A549 (cell line): ENCODE results near the gene PBX3. TPM values are rescaled to one million over a fixed set of nuclear protein-coding genes. Genes with fewer than 3 reads are reported as not detected.

ENCODE experiments used
- ATAC-seq, 2 experiments: fragments of 200-7000 bp in 1 of 2; fragments of >200 bp in 1 of 2; cut with Nextera tagmentation in 1 of 2; cut with Tn5 transposase in 1 of 2; 3 replicates each; pipeline versions ENCODE4 v1.8.0 to v1.9.1; 2018 to 2020; ENCODE audit warnings: mild to moderate bottlenecking in 1 of 2, moderate library complexity in 1 of 2
- CTCF ChIA-PET: fragments of 300-600 bp; sonication (Branson Sonifier 250); formaldehyde crosslinking; extraction: SDS; loops from one replicate; lab custom pipeline; 2021; ENCODE audit warnings: antibody characterized with exemption, inconsistent platforms; lab: Yijun Ruan, JAX
- POLR2A ChIA-PET: fragments of 350-600 bp; formaldehyde crosslinking; extraction: SDS; loops from one replicate; lab custom pipeline; 2021; ENCODE audit warnings: antibody characterized with exemption, inconsistent platforms; lab: Yijun Ruan, JAX
- DNase-seq, 2 experiments: peaks; one replicate each; pipeline versions ENCODE4 v3.0.0 to v3.0.0-alpha.2; 2011 to 2016; ENCODE audit warnings: low read depth in 1 of 2, low spot score in 1 of 2
- FAIRE-seq: peaks from 2 replicates; lab custom pipeline; 2011; peaks lifted over from hg19 to GRCh38; lab: Jason Lieb, UNC
- H3K27ac ChIP-seq, 2 experiments: fragments of >200 bp; sonication (Bioruptor Twin); formaldehyde crosslinking; 3 replicates each; pipeline ENCODE4 v1.5.1; 2016 to 2017
- H3K4me1 ChIP-seq: fragments of >200 bp; sonication (Bioruptor Twin); formaldehyde crosslinking; 3 replicates; pipeline ENCODE4 v1.6.1; 2016
- H3K4me2 ChIP-seq: fragments of >200 bp; sonication (Bioruptor Twin); formaldehyde crosslinking; 3 replicates; pipeline ENCODE4 v1.6.1; 2016
- H3K4me3 ChIP-seq: fragments of >200 bp; sonication (Bioruptor Twin); formaldehyde crosslinking; 3 replicates; pipeline ENCODE4 v1.5.1; 2016
- H3K9me3 ChIP-seq: fragments of >200 bp; sonication (Bioruptor Twin); formaldehyde crosslinking; 3 replicates; pipeline ENCODE4 v1.6.1; 2016
- BCL3 ChIP-seq: fragments of >200 bp; sonication (Bioruptor Twin); formaldehyde crosslinking; IDR thresholded peaks from 3 replicates; pipeline ENCODE4 v1.6.1; 2016
- BHLHE40 ChIP-seq: IDR thresholded peaks from 2 replicates; pipeline ENCODE4 v1.6.1; 2012; ENCODE audit warnings: low read depth, low read length, inconsistent platforms
- CBX8 ChIP-seq: fragments of 200-600 bp; sonication (generic); IDR thresholded peaks from 2 replicates; pipeline ENCODE4 v1.6.1; 2016
- CEBPB ChIP-seq, 2 experiments: fragments of >200 bp in 1 of 2; sonication (Bioruptor Twin) in 1 of 2; formaldehyde crosslinking in 1 of 2; IDR thresholded peaks; 2 replicates each; pipeline ENCODE4 v1.6.1; 2012 to 2016
- CTCF ChIP-seq: fragments of >200 bp; sonication (Bioruptor Twin); formaldehyde crosslinking; IDR thresholded peaks from 3 replicates; pipeline ENCODE4 v1.5.1; 2016
- FOXS1 ChIP-seq: fragments of 250-450 bp; sonication (Bioruptor Pico); IDR thresholded peaks from 2 replicates; pipeline ENCODE4 v1.5.0; 2020; ENCODE audit warnings: mild to moderate bottlenecking, moderate library complexity
- HDAC2 ChIP-seq: fragments of 200-600 bp; sonication (generic); IDR thresholded peaks from 2 replicates; pipeline ENCODE4 v1.6.1; 2016
- HEYL ChIP-seq: fragments of 250-450 bp; sonication (Bioruptor Pico); IDR thresholded peaks from 2 replicates; pipeline ENCODE4 v1.8.0; 2021; ENCODE audit warnings: mild to moderate bottlenecking, moderate library complexity
- HOXB5 ChIP-seq: fragments of 250-450 bp; sonication (Bioruptor Pico); IDR thresholded peaks from 2 replicates; pipeline ENCODE4 v1.5.0; 2020; ENCODE audit warnings: mild to moderate bottlenecking, moderate library complexity
- MAFK ChIP-seq: fragments of 450-650 bp; IDR thresholded peaks from 2 replicates; pipeline ENCODE4 v1.6.1; 2014; ENCODE audit not compliant: partially characterized antibody
- RAD21 ChIP-seq, 2 experiments: fragments of >200 bp in 1 of 2; sonication (Bioruptor Twin) in 1 of 2; formaldehyde crosslinking in 1 of 2; IDR thresholded peaks in 1 of 2; conservative IDR thresholded peaks in 1 of 2; 2 replicates in 1 of 2; 3 replicates in 1 of 2; pipeline ENCODE4 v1.6.1; 2012 to 2018; ENCODE audit warnings: inconsistent platforms in 1 of 2
- RFX5 ChIP-seq: fragments of 450-650 bp; IDR thresholded peaks from 2 replicates; pipeline ENCODE4 v1.7.1; 2014; ENCODE audit warnings: antibody characterized with exemption, mild to moderate bottlenecking, moderate library complexity
- SREBF2 ChIP-seq: fragments of 450-650 bp; IDR thresholded peaks from 2 replicates; pipeline ENCODE4 v1.6.1; 2014; ENCODE audit warnings: mild to moderate bottlenecking, moderate library complexity
- TFCP2L1 ChIP-seq: fragments of 250-450 bp; sonication (Bioruptor Pico); IDR thresholded peaks from 2 replicates; pipeline ENCODE4 v1.5.0; 2021; ENCODE audit warnings: mild to moderate bottlenecking
- TP53 ChIP-seq: fragments of 250-450 bp; sonication (Bioruptor Pico); IDR thresholded peaks from 2 replicates; pipeline ENCODE4 v1.5.0; 2021; ENCODE audit warnings: mild to moderate bottlenecking, moderate library complexity
- USF2 ChIP-seq: fragments of 450-650 bp; IDR thresholded peaks from 2 replicates; pipeline ENCODE4 v1.6.1; 2014; ENCODE audit warnings: antibody characterized with exemption
- ZSCAN20 ChIP-seq: fragments of 250-450 bp; sonication (Bioruptor Pico); IDR thresholded peaks from 2 replicates; pipeline ENCODE4 v1.8.0; 2022; ENCODE audit warnings: mild to moderate bottlenecking, moderate library complexity
- WGBS: methylation state at CpG from one replicate; pipeline ENCODE4 v1.1.6; 2017; ENCODE audit errors: missing lambda C conversion rate; 5-methylcytosine and 5-hydroxymethylcytosine counted together
- polyA plus RNA-seq, 4 experiments: library from polyadenylated mRNA; depleted of rRNA in 3 of 4; stranded (reverse); fragments of >200 nt; fragmentation: RNase III in 1 of 4; extraction: RNeasy Plus Mini Kit Qiagen cat#74134 plus additional on column Dnase treatment in 1 of 4; gene quantifications; 2 replicates in 3 of 4; 3 replicates in 1 of 4; pipeline ENCODE4 v1.2.3, GENCODE V29; 2011 to 2017
- TF ChIP-seq, protein P1 (sequence below): IDR thresholded peaks from 2 replicates; pipeline ENCODE4 v1.6.1; 2012; ENCODE audit warnings: low read depth, borderline replicate concordance

The PBX3 gene
- polyA plus RNA-seq, 2 of the 4 experiments (the other 2 are of a cell fraction): 10.7 to 23.5 TPM

DNA sequence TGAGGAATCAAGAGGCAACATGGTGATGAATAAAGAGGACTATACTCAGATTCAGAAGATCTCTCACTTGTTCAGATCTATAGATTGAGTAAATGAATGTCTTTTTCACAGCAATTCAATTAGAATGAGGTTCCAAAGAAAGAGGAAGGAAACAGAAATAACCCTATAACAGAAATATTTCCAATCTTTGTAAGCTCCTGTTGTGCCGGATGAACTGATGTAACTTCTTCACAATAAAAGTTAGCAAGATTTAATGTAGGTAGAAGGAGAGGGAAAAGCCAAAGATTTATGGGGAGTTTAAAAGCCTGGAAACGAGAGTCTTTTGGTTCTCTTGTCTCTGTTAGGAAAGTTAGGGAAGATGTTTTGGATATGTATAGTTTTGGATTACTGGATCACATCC lies 92.1 kb downstream of the PBX3 start:
- no peak for TF ChIP-seq CTCF
- TF ChIP-seq BCL3: no peak
- no peak for TF ChIP-seq ZSCAN20 (CRISPR knock-in tag)
- TF ChIP-seq, protein P1, sequence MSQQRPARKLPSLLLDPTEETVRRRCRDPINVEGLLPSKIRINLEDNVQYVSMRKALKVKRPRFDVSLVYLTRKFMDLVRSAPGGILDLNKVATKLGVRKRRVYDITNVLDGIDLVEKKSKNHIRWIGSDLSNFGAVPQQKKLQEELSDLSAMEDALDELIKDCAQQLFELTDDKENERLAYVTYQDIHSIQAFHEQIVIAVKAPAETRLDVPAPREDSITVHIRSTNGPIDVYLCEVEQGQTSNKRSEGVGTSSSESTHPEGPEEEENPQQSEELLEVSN: no peak
- no peak for TF ChIP-seq TP53
- no peak for TF ChIP-seq HEYL
- TF ChIP-seq FOXS1 (CRISPR knock-in tag): no peak
- no peak for TF ChIP-seq RAD21 (conservative IDR thresholded peaks at IDR 0.05 in 1 of 2, IDR thresholded peaks at IDR 0.05 in 1 of 2)
- 84% methylated on average over 2 of the region's 2 CpGs for WGBS
- ChIA-PET CTCF (no interaction called here), POLR2A (no interaction called here)
- DNase-seq (no peak), FAIRE-seq (no peak), ATAC-seq (no peak)
- Histone ChIP-seq H3K4me2 (no peak overlapping the region), H3K4me1 (no peaks in the 10 kb centered on the region), H3K9me3 (no peaks in the 10 kb centered on the region), H3K4me3 (no peak overlapping the region), H3K27ac (no peak overlapping the region)

DNA sequence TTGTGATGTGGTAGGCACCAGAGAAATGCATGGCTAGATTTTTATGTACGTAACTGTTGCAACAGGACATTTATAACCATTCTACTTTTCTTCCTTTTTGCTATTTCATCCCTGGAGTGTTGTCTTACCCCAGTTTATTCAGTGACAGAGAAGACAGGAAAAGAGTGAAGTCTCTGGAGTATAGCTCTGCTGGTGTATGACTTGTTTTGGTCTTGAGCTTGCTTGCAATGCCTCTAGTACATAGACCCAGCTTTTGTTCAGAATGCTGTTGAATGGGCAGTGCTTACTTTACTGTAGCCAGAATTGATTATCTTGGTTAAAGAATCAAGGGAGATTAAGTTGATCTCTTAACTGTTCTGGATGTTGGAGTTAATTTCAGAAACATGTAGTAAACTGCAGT lies 94.3 kb downstream of the PBX3 start:
- CTCF ChIA-PET: interaction anchor here (0.6 to 1.3 kb wide), 3 partner anchors 19 to 1037 kb away, joined by 3 to 4 read pairs (median 3); no protein-coding TSS in a partner anchor
- no peaks in the 10 kb centered on the region for H3K4me1 ChIP-seq
- no peak for TF ChIP-seq HOXB5 (CRISPR knock-in tag)
- TF ChIP-seq BHLHE40: no peak
- no peak for TF ChIP-seq CBX8
- TF ChIP-seq RFX5: no peak
- TF ChIP-seq, all 56 proteins: peak for 0
- Histone ChIP-seq H3K9me3 (no peaks in the 10 kb centered on the region), H3K4me3 (no peak overlapping the region), H3K4me2 (no peak overlapping the region), H3K27ac (no peak overlapping the region)
- DNase-seq (no peak), FAIRE-seq (no peak), ATAC-seq (no peak)
- WGBS: 94% methylated on average over 1 of the region's 1 CpG
- POLR2A ChIA-PET: no interaction called here

DNA sequence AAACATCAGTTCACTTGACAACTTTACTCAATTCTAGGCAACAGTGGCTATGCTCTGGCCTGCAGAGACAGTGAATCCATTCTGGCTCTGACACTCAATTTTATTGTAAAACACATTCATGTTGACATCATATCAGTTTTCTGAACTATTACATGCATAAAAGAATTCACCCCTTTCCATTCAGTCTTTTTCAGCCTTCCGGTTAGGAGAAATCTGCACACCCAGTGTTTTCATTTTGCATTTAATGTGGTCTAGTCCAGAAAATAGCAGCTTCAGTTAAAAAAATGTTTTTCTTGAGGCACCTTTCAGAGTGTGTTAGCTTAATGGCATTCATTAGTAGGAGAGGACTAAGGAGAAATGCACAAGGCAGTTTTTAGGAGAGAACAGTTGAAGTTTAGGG lies 95.1 kb downstream of the PBX3 start:
- TF ChIP-seq FOXS1 (CRISPR knock-in tag) (no peak), USF2 (no peak), HDAC2 (no peak), CEBPB (IDR thresholded peaks at IDR 0.05) (no peak), MAFK (no peak), CBX8 (no peak), TFCP2L1 (CRISPR knock-in tag) (no peak), SREBF2 (no peak)
- CTCF ChIA-PET: interaction anchor here (0.8 to 1.0 kb wide), 2 partner anchors 12 to 20 kb away, joined by 3 read pairs; no protein-coding TSS in a partner anchor
- 94% methylated on average over 1 of the region's 1 CpG for WGBS
- Histone ChIP-seq H3K9me3 (no peaks in the 10 kb centered on the region), H3K27ac (no peak overlapping the region), H3K4me2 (no peak overlapping the region), H3K4me1 (no peaks in the 10 kb centered on the region), H3K4me3 (no peak overlapping the region)
- ATAC-seq: no peak
- FAIRE-seq: no peak
- POLR2A ChIA-PET: no interaction called here
- DNase-seq: no peak
